GM12892 (cell line): ENCODE results near the gene AOAH.

Experiments
- POLR2A ChIP-seq: IDR thresholded peaks from 2 replicates; pipeline ENCODE4 v1.6.1; 2011; ENCODE audit warnings: low read depth, low read length, control low read depth
- POLR2AphosphoS5 ChIP-seq: IDR thresholded peaks from 2 replicates; pipeline ENCODE4 v1.6.1; 2011; ENCODE audit warnings: low read depth, low read length, control low read depth

DNA sequence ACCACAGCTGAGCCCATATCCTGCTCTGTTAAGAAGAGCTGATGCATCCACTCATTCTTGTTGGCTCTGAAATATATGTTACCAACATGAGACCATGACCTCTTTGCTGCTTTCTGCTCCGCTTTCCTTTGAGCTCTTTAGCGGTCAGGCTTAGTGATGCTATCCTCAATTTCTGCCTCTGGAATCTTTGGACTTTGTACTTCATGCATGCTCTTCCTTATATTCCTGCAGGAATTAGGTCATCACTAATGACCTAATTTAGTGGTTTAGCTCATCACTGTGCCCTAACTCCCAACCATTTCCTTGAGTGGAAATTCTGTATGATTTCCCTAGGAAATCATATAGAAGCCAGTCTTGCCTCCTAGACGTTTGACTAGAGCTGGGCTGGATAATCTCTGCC is 119.5 kb downstream of the AOAH start:
- TF ChIP-seq POLR2A: no peak
- no peak for TF ChIP-seq POLR2AphosphoS5
